ENCODE results near the gene CAMTA1.

The CAMTA1 gene

GRCh38 chr1:7278045-7278444 lies 492.8 kb downstream of the CAMTA1 start:
- H3K4me1 ChIP-seq (ENCODE audit: insufficient read depth, low read length) = peaks cover 3% of the 10 kb centered on the region; the same call in 1 of the 2 replicates
- no peaks in the 10 kb centered on the region for H3K36me3 ChIP-seq (ENCODE audit: insufficient read depth, low read length)
- WGBS = 100% methylated on average over 1 of the region's 2 CpGs
- H3K27me3 ChIP-seq (ENCODE audit: insufficient read depth, low read length) = no peaks in the 10 kb centered on the region
- H3K27ac ChIP-seq (ENCODE audit: low read depth, low read length) = no peak overlapping the region
- no peak overlapping the region for H3K9ac ChIP-seq (ENCODE audit: low read depth, low read length)
- no peak overlapping the region for H3K4me3 ChIP-seq (ENCODE audit: low read length)
- peaks cover 3% of the 10 kb centered on the region; the same call in 1 of the 2 replicates for H3K9me3 ChIP-seq (ENCODE audit: insufficient read depth, low read depth, low read length)

- Histone ChIP-seq H3K4me3 (ENCODE audit: low read length) (no peak overlapping the region), H3K36me3 (ENCODE audit: insufficient read depth, low read length) (no peaks in the 10 kb centered on the region), H3K27ac (ENCODE audit: low read depth, low read length) (no peak overlapping the region), H3K27me3 (ENCODE audit: insufficient read depth, low read length) (no peaks in the 10 kb centered on the region), H3K4me1 (ENCODE audit: insufficient read depth, low read length) (peaks cover 3% of the 10 kb centered on the region; the same call in 1 of the 2 replicates), H3K9me3 (ENCODE audit: insufficient read depth, low read depth, low read length) (peaks cover 3% of the 10 kb centered on the region; the same call in 1 of the 2 replicates), H3K9ac (ENCODE audit: low read depth, low read length) (no peak overlapping the region)
- 89% methylated on average over 16 of the region's 16 CpGs for WGBS
Measured at GRCh38 chr1:7278827-7279765, 493.8 kb downstream of the CAMTA1 start.

GRCh38 chr1:7279769-7280168 lies 494.5 kb downstream of the CAMTA1 start:
- Histone ChIP-seq H3K27me3 (ENCODE audit: insufficient read depth, low read length) (no peaks in the 10 kb centered on the region), H3K27ac (ENCODE audit: low read depth, low read length) (no peak overlapping the region), H3K4me3 (ENCODE audit: low read length) (no peak overlapping the region), H3K4me1 (ENCODE audit: insufficient read depth, low read length) (peaks cover 3% of the 10 kb centered on the region; the same call in 1 of the 2 replicates), H3K36me3 (ENCODE audit: insufficient read depth, low read length) (no peaks in the 10 kb centered on the region), H3K9ac (ENCODE audit: low read depth, low read length) (no peak overlapping the region), H3K9me3 (ENCODE audit: insufficient read depth, low read depth, low read length) (peaks cover 3% of the 10 kb centered on the region; the same call in 1 of the 2 replicates)
- 78% methylated on average over 2 of the region's 2 CpGs for WGBS

GRCh38 chr1:7280347-7280960 lies 495.2 kb downstream of the CAMTA1 start:
- Histone ChIP-seq H3K9me3 (ENCODE audit: insufficient read depth, low read depth, low read length) (peaks cover 3% of the 10 kb centered on the region; the same call in 1 of the 2 replicates), H3K36me3 (ENCODE audit: insufficient read depth, low read length) (no peaks in the 10 kb centered on the region), H3K9ac (ENCODE audit: low read depth, low read length) (no peak overlapping the region), H3K27ac (ENCODE audit: low read depth, low read length) (no peak overlapping the region), H3K4me3 (ENCODE audit: low read length) (no peak overlapping the region), H3K27me3 (ENCODE audit: insufficient read depth, low read length) (no peaks in the 10 kb centered on the region), H3K4me1 (ENCODE audit: insufficient read depth, low read length) (peaks cover 3% of the 10 kb centered on the region; the same call in 1 of the 2 replicates)
- 83% methylated on average over 7 of the region's 7 CpGs for WGBS

GRCh38 chr1:7281821-7282220 lies 496.6 kb downstream of the CAMTA1 start:
- H3K36me3 ChIP-seq (ENCODE audit: insufficient read depth, low read length) = no peaks in the 10 kb centered on the region
- no peaks in the 10 kb centered on the region; the same call in 1 of the 2 replicates for H3K9me3 ChIP-seq (ENCODE audit: insufficient read depth, low read depth, low read length)
- peaks cover 3% of the 10 kb centered on the region; the same call in 1 of the 2 replicates for H3K4me1 ChIP-seq (ENCODE audit: insufficient read depth, low read length)
- H3K4me3 ChIP-seq (ENCODE audit: low read length) = no peak overlapping the region
- no peak overlapping the region for H3K9ac ChIP-seq (ENCODE audit: low read depth, low read length)
- WGBS = 92% methylated on average over 5 of the region's 5 CpGs
- no peaks in the 10 kb centered on the region for H3K27me3 ChIP-seq (ENCODE audit: insufficient read depth, low read length)
- H3K27ac ChIP-seq (ENCODE audit: low read depth, low read length) = no peak overlapping the region

- no peak overlapping the region for H3K27ac ChIP-seq (ENCODE audit: low read depth, low read length)
- H3K9ac ChIP-seq (ENCODE audit: low read depth, low read length) = no peak overlapping the region
- H3K4me3 ChIP-seq (ENCODE audit: low read length) = no peak overlapping the region
- WGBS = 91% methylated on average over 10 of the region's 10 CpGs
- no peaks in the 10 kb centered on the region for H3K9me3 ChIP-seq (ENCODE audit: insufficient read depth, low read depth, low read length)
- H3K27me3 ChIP-seq (ENCODE audit: insufficient read depth, low read length) = no peaks in the 10 kb centered on the region
- H3K4me1 ChIP-seq (ENCODE audit: insufficient read depth, low read length) = peaks cover 3% of the 10 kb centered on the region; the same call in 1 of the 2 replicates
- no peaks in the 10 kb centered on the region for H3K36me3 ChIP-seq (ENCODE audit: insufficient read depth, low read length)
Measured at GRCh38 chr1:7284839-7285435, 499.7 kb downstream of the CAMTA1 start.

GRCh38 chr1:7285856-7286454 lies 500.7 kb downstream of the CAMTA1 start:
- Histone ChIP-seq H3K9ac (ENCODE audit: low read depth, low read length) (no peak overlapping the region), H3K4me3 (ENCODE audit: low read length) (no peak overlapping the region), H3K9me3 (ENCODE audit: insufficient read depth, low read depth, low read length) (no peaks in the 10 kb centered on the region), H3K4me1 (ENCODE audit: insufficient read depth, low read length) (no peaks in the 10 kb centered on the region), H3K27me3 (ENCODE audit: insufficient read depth, low read length) (no peaks in the 10 kb centered on the region), H3K36me3 (ENCODE audit: insufficient read depth, low read length) (no peaks in the 10 kb centered on the region), H3K27ac (ENCODE audit: low read depth, low read length) (no peak overlapping the region)
- 96% methylated on average over 10 of the region's 10 CpGs for WGBS

GRCh38 chr1:7287013-7287412 lies 501.8 kb downstream of the CAMTA1 start:
- Histone ChIP-seq H3K27ac (ENCODE audit: low read depth, low read length) (no peak overlapping the region), H3K4me1 (ENCODE audit: insufficient read depth, low read length) (no peaks in the 10 kb centered on the region), H3K36me3 (ENCODE audit: insufficient read depth, low read length) (no peaks in the 10 kb centered on the region), H3K9ac (ENCODE audit: low read depth, low read length) (no peak overlapping the region), H3K4me3 (ENCODE audit: low read length) (no peak overlapping the region), H3K27me3 (ENCODE audit: insufficient read depth, low read length) (no peaks in the 10 kb centered on the region), H3K9me3 (ENCODE audit: insufficient read depth, low read depth, low read length) (no peaks in the 10 kb centered on the region)
- WGBS = 87% methylated on average over 6 of the region's 6 CpGs

GRCh38 chr1:7288992-7289391 lies 503.7 kb downstream of the CAMTA1 start:
- no peaks in the 10 kb centered on the region for H3K9me3 ChIP-seq (ENCODE audit: insufficient read depth, low read depth, low read length)
- H3K4me3 ChIP-seq (ENCODE audit: low read length) = no peak overlapping the region
- 81% methylated on average over 5 of the region's 5 CpGs for WGBS

GRCh38 chr1:7289694-7290093 lies 504.4 kb downstream of the CAMTA1 start:
- H3K36me3 ChIP-seq (ENCODE audit: insufficient read depth, low read length) = no peaks in the 10 kb centered on the region
- no peak overlapping the region for H3K4me3 ChIP-seq (ENCODE audit: low read length)
- H3K9ac ChIP-seq (ENCODE audit: low read depth, low read length) = no peak overlapping the region
- H3K9me3 ChIP-seq (ENCODE audit: insufficient read depth, low read depth, low read length) = no peaks in the 10 kb centered on the region
- H3K27me3 ChIP-seq (ENCODE audit: insufficient read depth, low read length) = no peaks in the 10 kb centered on the region
- WGBS = 92% methylated on average over 2 of the region's 2 CpGs
- H3K27ac ChIP-seq (ENCODE audit: low read depth, low read length) = no peak overlapping the region
- H3K4me1 ChIP-seq (ENCODE audit: insufficient read depth, low read length) = peaks cover 10% of the 10 kb centered on the region

More at GRCh38 chr1:7288992-7289391, 503.7 kb downstream of the CAMTA1 start:
- Histone ChIP-seq H3K27ac (ENCODE audit: low read depth, low read length) (no peak overlapping the region), H3K36me3 (ENCODE audit: insufficient read depth, low read length) (no peaks in the 10 kb centered on the region), H3K9ac (ENCODE audit: low read depth, low read length) (no peak overlapping the region), H3K27me3 (ENCODE audit: insufficient read depth, low read length) (no peaks in the 10 kb centered on the region), H3K4me1 (ENCODE audit: insufficient read depth, low read length) (peaks cover 4% of the 10 kb centered on the region; the same call in 1 of the 2 replicates)
